ENCODE data around the gene TENM4.

TENM4 gene

GRCh38 chr11:79040348-79040747 is 400.5 kb downstream of the TENM4 start:
- no peaks in the 10 kb centered on the region for H3K9me3 ChIP-seq (ENCODE audit: control insufficient read depth, insufficient read depth, low read depth, low read length)
- H3K27ac ChIP-seq (ENCODE audit: extremely low read depth, low read depth, low read length): no peak overlapping the region
- ChIA-PET CTCF (interaction anchor here (0.6 to 0.7 kb wide), 2 partner anchors 13 to 716 kb away, joined by 3 read pairs; no protein-coding TSS in a partner anchor), POLR2A (no interaction called here)
- no peak overlapping the region for H3K4me3 ChIP-seq (ENCODE audit: low read depth, low read length)
- TF ChIP-seq ZNF768 (tag by site-specific recombination; IDR thresholded peaks at IDR 0.05) (no peak), ZBTB44 (tag by site-specific recombination; IDR thresholded peaks at IDR 0.05) (no peak), ZFP41 (tag by site-specific recombination; IDR thresholded peaks at IDR 0.05; ENCODE audit: borderline replicate concordance) (no peak), ZNF473 (tag by site-specific recombination; IDR thresholded peaks at IDR 0.05) (no peak)
- H3K4me1 ChIP-seq (ENCODE audit: control insufficient read depth, insufficient read depth, low read length): no peaks in the 10 kb centered on the region
- H3K36me3 ChIP-seq (ENCODE audit: control insufficient read depth in 2 of 2, insufficient read depth in 1 of 2, low read length in 2 of 2): no peaks in the 10 kb centered on the region

- CTCF ChIA-PET: interaction anchor here (0.7 kb wide), 1 partner anchor 152 kb away, joined by 4 read pairs; no protein-coding TSS in a partner anchor
These were observed 401.7 kb downstream of the TENM4 start for GRCh38 chr11:79039122-79039521.

GRCh38 chr11:79035881-79036280 is 404.9 kb downstream of the TENM4 start:
- ChIA-PET POLR2A (interaction anchor here (0.5 kb wide), 1 partner anchor 110 kb away, joined by 3 read pairs; no protein-coding TSS in a partner anchor), CTCF (interaction anchor here (0.6 to 0.7 kb wide), 3 partner anchors 20 to 390 kb away, joined by 3 to 4 read pairs (median 3); no protein-coding TSS in a partner anchor)
- Histone ChIP-seq H3K27ac (ENCODE audit: extremely low read depth, low read depth, low read length) (no peak overlapping the region), H3K36me3 (ENCODE audit: control insufficient read depth in 2 of 2, insufficient read depth in 1 of 2, low read length in 2 of 2) (no peaks in the 10 kb centered on the region), H3K4me3 (ENCODE audit: low read depth, low read length) (no peak overlapping the region), H3K4me1 (ENCODE audit: control insufficient read depth, insufficient read depth, low read length) (no peaks in the 10 kb centered on the region), H3K9me3 (ENCODE audit: control insufficient read depth, insufficient read depth, low read depth, low read length) (no peaks in the 10 kb centered on the region)
- no peak for TF ChIP-seq ZSCAN18 (tag by site-specific recombination; IDR thresholded peaks at IDR 0.05)

More at GRCh38 chr11:79039122-79039521, 401.7 kb downstream of the TENM4 start:
- TF ChIP-seq ZNF280D (tag by site-specific recombination; IDR thresholded peaks at IDR 0.05) (no peak), ZNF529 (tag by site-specific recombination; IDR thresholded peaks at IDR 0.05; ENCODE audit: insufficient replicate concordance) (no peak), OSR2 (tag by site-specific recombination; IDR thresholded peaks at IDR 0.05) (no peak), FEZF1 (tag by site-specific recombination; IDR thresholded peaks at IDR 0.05) (no peak), ZNF843 (tag by site-specific recombination; IDR thresholded peaks at IDR 0.05) (no peak), ZNF626 (tag by site-specific recombination; IDR thresholded peaks at IDR 0.05) (no peak)
- Histone ChIP-seq H3K4me1 (ENCODE audit: control insufficient read depth, insufficient read depth, low read length) (no peaks in the 10 kb centered on the region), H3K4me3 (ENCODE audit: low read depth, low read length) (no peak overlapping the region), H3K27ac (ENCODE audit: extremely low read depth, low read depth, low read length) (no peak overlapping the region), H3K36me3 (ENCODE audit: control insufficient read depth in 2 of 2, insufficient read depth in 1 of 2, low read length in 2 of 2) (no peaks in the 10 kb centered on the region), H3K9me3 (ENCODE audit: control insufficient read depth, insufficient read depth, low read depth, low read length) (no peaks in the 10 kb centered on the region)
- POLR2A ChIA-PET: no interaction called here

- H3K9me3 ChIP-seq (ENCODE audit: control insufficient read depth, insufficient read depth, low read depth, low read length): no peaks in the 10 kb centered on the region
- TF ChIP-seq ZBTB20 (tag by site-specific recombination; IDR thresholded peaks at IDR 0.05): no peak
- TF ChIP-seq ZNF274 (IDR thresholded peaks at IDR 0.05; ENCODE audit: low read length): no peak
- no peak for TF ChIP-seq ZNF274 (tag by site-specific recombination; IDR thresholded peaks at IDR 0.05; ENCODE audit: borderline replicate concordance)
- no peak for TF ChIP-seq ZNF558 (tag by site-specific recombination; IDR thresholded peaks at IDR 0.05)
- TF ChIP-seq ZNF211 (tag by site-specific recombination; IDR thresholded peaks at IDR 0.05; ENCODE audit: low read depth): no peak
- no peak for TF ChIP-seq ZNF670 (tag by site-specific recombination; IDR thresholded peaks at IDR 0.05; ENCODE audit: low read depth)
- TF ChIP-seq ZNF473 (tag by site-specific recombination; IDR thresholded peaks at IDR 0.05): no peak
- no peaks in the 10 kb centered on the region for H3K4me1 ChIP-seq (ENCODE audit: control insufficient read depth, insufficient read depth, low read length)
- CTCF ChIA-PET: interaction anchor here (0.8 to 1.1 kb wide), 3 partner anchors 18 to 318 kb away, joined by 3 read pairs; no protein-coding TSS in a partner anchor
- H3K36me3 ChIP-seq (ENCODE audit: control insufficient read depth in 2 of 2, insufficient read depth in 1 of 2, low read length in 2 of 2): no peaks in the 10 kb centered on the region
- POLR2A ChIA-PET: no interaction called here
- H3K4me3 ChIP-seq (ENCODE audit: low read depth, low read length): no peak overlapping the region
- no peak overlapping the region for H3K27ac ChIP-seq (ENCODE audit: extremely low read depth, low read depth, low read length)
These were observed 407.0 kb downstream of the TENM4 start for GRCh38 chr11:79033833-79034232.
